ENCODE measurements around the gene KCTD8.
"Not testable (repeated sequence)": the region's sequence is repeated elsewhere in the genome, so short reads cannot be mapped to it uniquely, and the experiment has no call there.

KCTD8 gene

GRCh38 chr4:44320833-44321232 is 127.8 kb downstream of the KCTD8 start:
- FAIRE-seq = no peak

- no peak for FAIRE-seq
Measured at GRCh38 chr4:44319129-44319528, 129.5 kb downstream of the KCTD8 start.

GRCh38 chr4:44313702-44314101 is 134.9 kb downstream of the KCTD8 start:
- FAIRE-seq = no peak

- no peak for FAIRE-seq
Measured at GRCh38 chr4:44287505-44287904, 161.1 kb downstream of the KCTD8 start.

GRCh38 chr4:44279469-44279868 is 169.1 kb downstream of the KCTD8 start:
- FAIRE-seq = no peak

GRCh38 chr4:44279066-44279465 is 169.5 kb downstream of the KCTD8 start:
- FAIRE-seq = no peak

GRCh38 chr4:44257461-44257860 is 191.1 kb downstream of the KCTD8 start:
- no peak for FAIRE-seq

- no peak for FAIRE-seq
Measured at GRCh38 chr4:44256414-44256813, 192.2 kb downstream of the KCTD8 start.

GRCh38 chr4:44237643-44238042 is 211.0 kb downstream of the KCTD8 start:
- no peak for FAIRE-seq

- no peak for FAIRE-seq
Measured at GRCh38 chr4:44235897-44236296, 212.7 kb downstream of the KCTD8 start.

- FAIRE-seq = no peak
Measured at GRCh38 chr4:44232262-44232661, 216.3 kb downstream of the KCTD8 start.

- FAIRE-seq = no peak
Measured at GRCh38 chr4:44231006-44231405, 217.6 kb downstream of the KCTD8 start.

GRCh38 chr4:44228326-44228725 is 220.3 kb downstream of the KCTD8 start:
- FAIRE-seq = no peak

GRCh38 chr4:44221407-44221806 is 227.2 kb downstream of the KCTD8 start:
- FAIRE-seq = no peak

GRCh38 chr4:44210750-44211149 is 237.9 kb downstream of the KCTD8 start:
- FAIRE-seq = no peak

- no peak for FAIRE-seq
Measured at GRCh38 chr4:44196796-44197195, 251.8 kb downstream of the KCTD8 start.

- no peak for FAIRE-seq
Measured at GRCh38 chr4:44194365-44194764, 254.2 kb downstream of the KCTD8 start.

- FAIRE-seq = no peak
Measured at GRCh38 chr4:44186850-44187246, 261.8 kb downstream of the KCTD8 start.

- FAIRE-seq = no peak
Measured at GRCh38 chr4:44186096-44186849, 262.3 kb downstream of the KCTD8 start.

- not testable (repeated sequence) for FAIRE-seq
Measured at GRCh38 chr4:44181491-44182349, 266.9 kb downstream of the KCTD8 start.

- not testable (repeated sequence) for FAIRE-seq
Measured at GRCh38 chr4:44167766-44168165, 280.8 kb downstream of the KCTD8 start.

GRCh38 chr4:44165938-44166337 is 282.7 kb downstream of the KCTD8 start:
- no peak for FAIRE-seq

GRCh38 chr4:44162538-44163270 is 285.9 kb downstream of the KCTD8 start:
- FAIRE-seq = no peak
